ENCODE data around the gene DEPDC5.

The DEPDC5 gene

DNA sequence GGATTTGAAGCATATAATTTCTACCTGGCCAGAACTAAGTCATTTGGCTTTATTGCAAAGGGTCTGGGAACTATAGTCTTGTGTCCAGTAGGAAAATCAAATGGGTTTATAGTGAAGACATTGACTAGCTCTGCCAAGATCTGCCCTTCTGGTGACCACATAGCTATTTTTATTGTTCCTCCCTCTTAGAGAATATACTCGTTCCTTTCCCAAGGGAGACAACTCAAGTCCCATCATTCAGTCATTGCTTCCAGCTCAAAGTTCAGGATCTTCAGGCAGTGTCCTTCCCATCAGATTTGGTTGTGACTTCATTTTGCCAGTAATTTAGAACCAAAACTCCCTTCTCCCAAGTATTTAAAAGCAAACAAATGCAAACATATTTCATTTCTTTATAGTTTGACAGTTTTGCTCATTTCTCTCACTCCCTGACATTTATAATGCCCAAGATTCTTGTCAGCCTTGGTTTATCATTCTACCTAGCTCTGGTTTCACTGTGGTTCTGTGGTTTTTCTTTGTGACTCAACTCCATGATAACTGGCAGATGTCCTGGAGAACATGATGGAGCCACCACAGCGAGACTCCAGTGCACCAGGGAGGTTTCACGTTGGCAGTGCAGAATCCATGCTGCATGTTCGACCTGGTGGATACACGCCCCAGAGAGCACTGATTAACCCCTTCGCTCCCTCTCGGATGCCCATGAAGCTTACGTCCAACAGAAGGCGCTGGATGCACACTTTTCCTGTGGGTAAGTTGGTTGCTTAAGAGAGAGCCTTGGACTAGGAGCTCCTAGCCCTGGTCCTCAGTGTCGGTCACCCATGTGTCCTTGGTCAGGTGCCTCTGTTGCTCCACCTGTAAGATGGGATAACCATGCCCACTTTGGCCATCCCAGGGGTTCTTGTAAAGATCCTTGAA is 64.9 kb downstream of the DEPDC5 start:
- H3K4me3 ChIP-seq (ENCODE audit: low read length): no peak overlapping the region
- TF ChIP-seq, protein P1, sequence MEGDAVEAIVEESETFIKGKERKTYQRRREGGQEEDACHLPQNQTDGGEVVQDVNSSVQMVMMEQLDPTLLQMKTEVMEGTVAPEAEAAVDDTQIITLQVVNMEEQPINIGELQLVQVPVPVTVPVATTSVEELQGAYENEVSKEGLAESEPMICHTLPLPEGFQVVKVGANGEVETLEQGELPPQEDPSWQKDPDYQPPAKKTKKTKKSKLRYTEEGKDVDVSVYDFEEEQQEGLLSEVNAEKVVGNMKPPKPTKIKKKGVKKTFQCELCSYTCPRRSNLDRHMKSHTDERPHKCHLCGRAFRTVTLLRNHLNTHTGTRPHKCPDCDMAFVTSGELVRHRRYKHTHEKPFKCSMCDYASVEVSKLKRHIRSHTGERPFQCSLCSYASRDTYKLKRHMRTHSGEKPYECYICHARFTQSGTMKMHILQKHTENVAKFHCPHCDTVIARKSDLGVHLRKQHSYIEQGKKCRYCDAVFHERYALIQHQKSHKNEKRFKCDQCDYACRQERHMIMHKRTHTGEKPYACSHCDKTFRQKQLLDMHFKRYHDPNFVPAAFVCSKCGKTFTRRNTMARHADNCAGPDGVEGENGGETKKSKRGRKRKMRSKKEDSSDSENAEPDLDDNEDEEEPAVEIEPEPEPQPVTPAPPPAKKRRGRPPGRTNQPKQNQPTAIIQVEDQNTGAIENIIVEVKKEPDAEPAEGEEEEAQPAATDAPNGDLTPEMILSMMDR (conservative IDR thresholded peaks at IDR 0.05; ENCODE audit: low read depth, low read length): peak; percentile 10
- no peak for DNase-seq (ENCODE audit: low read depth)

DNA sequence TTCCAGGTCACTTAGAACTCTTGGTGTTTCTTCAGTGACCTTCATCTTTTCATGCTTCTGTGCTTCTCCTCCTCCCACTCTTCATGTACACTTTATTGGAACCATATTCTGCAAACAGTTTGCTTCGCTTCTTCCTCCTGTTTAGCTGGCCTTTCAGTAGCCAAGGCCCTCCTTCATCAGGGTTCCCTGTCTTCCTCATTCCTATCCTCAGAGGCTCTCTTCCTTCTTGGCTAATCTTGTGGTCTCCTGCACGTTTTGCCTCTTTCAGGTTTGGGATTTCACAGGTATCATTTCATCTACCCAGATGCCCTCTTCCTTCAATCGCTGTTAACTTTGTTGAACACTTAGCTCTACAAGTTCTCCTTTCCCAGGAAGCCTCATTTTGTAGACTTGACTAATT is 66.8 kb downstream of the DEPDC5 start:
- H3K4me3 ChIP-seq (ENCODE audit: low read length): no peak overlapping the region
- no peak for DNase-seq (ENCODE audit: low read depth)
- TF ChIP-seq, protein P1 (conservative IDR thresholded peaks at IDR 0.05; ENCODE audit: low read depth, low read length): no peak

DNA sequence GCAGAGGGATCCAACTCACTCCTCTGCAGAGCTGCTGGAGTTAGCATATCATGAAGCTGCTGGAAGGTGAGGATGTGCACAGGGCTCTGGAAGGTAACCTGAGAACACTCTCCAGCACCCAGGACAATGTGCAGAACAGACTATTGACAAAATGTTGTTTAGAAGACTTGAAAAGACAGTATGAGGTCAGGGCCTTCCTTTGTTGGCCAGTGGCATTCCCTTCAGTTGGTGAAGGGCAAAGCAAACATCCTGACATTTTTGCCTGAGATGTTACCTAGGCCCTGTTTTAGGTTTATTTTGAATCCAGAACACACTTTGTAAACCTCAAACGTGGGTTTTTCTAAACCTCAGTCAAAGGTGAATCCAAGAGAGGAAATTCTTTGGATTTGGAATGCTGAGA is 67.8 kb downstream of the DEPDC5 start:
- TF ChIP-seq, protein P1 (conservative IDR thresholded peaks at IDR 0.05; ENCODE audit: low read depth, low read length): no peak
- no peak overlapping the region for H3K4me3 ChIP-seq (ENCODE audit: low read length)
- no peak for DNase-seq (ENCODE audit: low read depth)

DNA sequence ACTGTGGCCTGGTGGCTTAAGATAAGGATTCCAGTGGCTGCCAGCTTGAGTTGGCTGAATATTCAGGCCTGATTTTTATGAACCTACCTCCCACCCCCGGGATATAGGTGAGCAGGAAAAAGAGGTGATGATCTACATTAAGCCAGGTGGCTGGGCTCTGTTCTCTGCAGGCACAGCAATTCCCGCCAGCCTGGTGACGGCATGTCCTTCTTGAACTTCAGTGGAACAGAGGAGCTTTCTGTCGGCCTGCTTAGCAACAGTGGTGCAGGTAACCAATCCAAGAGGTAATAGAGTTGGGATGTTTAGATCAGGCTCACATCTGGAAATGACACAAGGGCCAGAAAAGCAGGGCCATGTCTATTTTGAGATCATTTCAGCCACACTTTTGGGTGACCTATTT is 68.7 kb downstream of the DEPDC5 start:
- TF ChIP-seq, protein P1 (conservative IDR thresholded peaks at IDR 0.05; ENCODE audit: low read depth, low read length): no peak
- no peak for DNase-seq (ENCODE audit: low read depth)
- H3K4me3 ChIP-seq (ENCODE audit: low read length): no peak overlapping the region

DNA sequence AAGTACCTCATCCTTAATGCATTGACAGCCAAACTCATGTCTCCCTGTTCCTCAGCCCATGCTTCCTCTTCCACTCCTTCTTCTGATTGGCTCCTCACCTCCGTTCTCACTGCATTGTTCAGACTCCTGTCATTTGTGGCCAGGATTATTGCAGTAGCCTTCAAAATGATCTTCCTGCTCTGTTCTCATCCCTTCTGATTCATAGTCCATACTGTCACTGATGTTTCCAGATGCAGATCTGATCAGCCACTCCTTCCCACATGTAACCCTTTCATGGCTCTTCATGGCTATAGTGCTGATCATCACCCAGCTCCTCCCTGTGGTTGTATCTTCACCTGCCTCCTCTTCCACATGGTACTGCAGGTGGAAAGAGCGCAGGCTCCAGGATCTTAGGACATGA is 71.7 kb downstream of the DEPDC5 start:
- DNase-seq (ENCODE audit: low read depth): no peak
- TF ChIP-seq, protein P1 (conservative IDR thresholded peaks at IDR 0.05; ENCODE audit: low read depth, low read length): no peak
- no peak overlapping the region for H3K4me3 ChIP-seq (ENCODE audit: low read length)

DNA sequence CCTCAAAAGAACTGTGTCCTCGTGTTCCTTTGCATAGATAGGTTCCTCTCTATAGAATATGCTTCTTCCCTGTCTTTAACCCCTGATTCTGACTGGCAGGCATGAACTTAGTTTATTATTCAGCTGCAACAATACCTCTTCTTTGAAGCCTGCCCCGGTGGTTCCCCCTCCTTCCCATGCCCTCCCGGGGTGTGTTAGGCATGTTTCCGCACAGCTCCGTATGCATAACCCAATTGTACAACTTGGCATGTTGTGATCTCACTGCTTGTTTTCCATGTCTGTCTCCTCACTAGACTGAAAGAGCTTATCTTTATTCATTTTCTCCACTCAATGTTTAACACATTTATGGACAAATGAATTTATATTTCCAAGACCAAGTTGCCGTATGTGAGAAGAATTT is 72.6 kb downstream of the DEPDC5 start:
- no peak for DNase-seq (ENCODE audit: low read depth)
- TF ChIP-seq, protein P1 (conservative IDR thresholded peaks at IDR 0.05; ENCODE audit: low read depth, low read length): no peak
- no peak overlapping the region for H3K4me3 ChIP-seq (ENCODE audit: low read length)

DNA sequence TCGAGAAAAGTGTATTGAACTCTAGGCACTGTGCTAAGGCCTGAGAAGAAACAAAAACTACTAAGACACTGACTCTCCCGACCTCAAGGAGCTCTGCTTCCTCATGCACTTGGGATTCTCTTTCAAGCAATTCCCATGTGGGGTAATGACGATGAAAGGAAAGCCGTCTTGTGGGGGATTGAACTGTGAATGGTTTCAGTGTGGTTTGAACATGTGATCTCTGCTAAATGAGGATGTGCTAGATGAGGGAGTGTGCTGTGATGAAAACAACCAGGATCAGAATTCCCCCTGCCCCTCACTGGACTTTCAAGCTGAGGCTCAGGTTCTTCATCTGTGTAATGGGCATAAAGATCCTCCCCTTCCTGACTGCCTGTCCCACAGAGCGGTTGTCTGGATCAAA is 74.9 kb downstream of the DEPDC5 start:
- no peak for DNase-seq (ENCODE audit: low read depth)

More for the DNA sequence above, 74.9 kb downstream of the DEPDC5 start:
- H3K4me3 ChIP-seq (ENCODE audit: low read length): no peak overlapping the region
- TF ChIP-seq, protein P1 (conservative IDR thresholded peaks at IDR 0.05; ENCODE audit: low read depth, low read length): no peak

Data from retinal pigment epithelial cell (primary cell).